Measurements from ENCODE around the gene DALRD3.

Gene DALRD3

DNA sequence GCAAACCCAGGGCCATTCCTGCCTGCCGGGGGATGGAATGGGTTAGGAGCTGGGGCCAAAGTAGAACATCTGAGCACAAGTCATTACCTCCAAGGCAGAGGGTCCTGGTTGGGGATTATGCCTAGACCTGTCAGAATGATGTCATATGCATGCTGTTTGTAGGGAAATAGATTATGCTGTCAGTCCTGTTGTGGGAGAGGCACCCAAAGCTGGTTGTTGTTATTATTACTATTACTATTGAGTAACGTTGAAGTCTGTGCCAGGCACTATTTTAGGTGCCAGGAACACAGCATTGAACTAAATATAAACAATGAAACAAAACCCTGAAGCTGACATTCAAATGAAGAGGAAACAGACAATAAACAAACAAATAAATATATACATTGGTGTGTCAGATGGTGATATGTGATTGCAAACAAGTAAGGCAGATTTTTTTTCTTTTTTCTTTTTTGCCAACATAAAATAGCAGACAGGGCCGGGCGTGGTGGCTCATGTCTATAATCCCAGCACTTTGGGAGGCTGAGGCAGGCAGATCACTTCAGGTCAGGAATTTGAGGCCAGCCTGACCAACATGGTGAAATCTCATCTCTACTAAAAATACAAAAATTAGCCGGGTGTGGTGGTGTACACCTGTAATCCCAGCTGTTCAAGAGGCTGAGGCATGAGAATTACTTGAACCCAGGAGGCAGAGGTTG, 26.4 kb downstream of the DALRD3 start:
- H3K27me3 Mint-ChIP-seq (ENCODE audit: low read depth) = no peaks in the 10 kb centered on the region
- peak overlapping the region; percentile 67 to 96 (median 92) for H3K4me3 Mint-ChIP-seq
- TF ChIP-seq, protein P1, sequence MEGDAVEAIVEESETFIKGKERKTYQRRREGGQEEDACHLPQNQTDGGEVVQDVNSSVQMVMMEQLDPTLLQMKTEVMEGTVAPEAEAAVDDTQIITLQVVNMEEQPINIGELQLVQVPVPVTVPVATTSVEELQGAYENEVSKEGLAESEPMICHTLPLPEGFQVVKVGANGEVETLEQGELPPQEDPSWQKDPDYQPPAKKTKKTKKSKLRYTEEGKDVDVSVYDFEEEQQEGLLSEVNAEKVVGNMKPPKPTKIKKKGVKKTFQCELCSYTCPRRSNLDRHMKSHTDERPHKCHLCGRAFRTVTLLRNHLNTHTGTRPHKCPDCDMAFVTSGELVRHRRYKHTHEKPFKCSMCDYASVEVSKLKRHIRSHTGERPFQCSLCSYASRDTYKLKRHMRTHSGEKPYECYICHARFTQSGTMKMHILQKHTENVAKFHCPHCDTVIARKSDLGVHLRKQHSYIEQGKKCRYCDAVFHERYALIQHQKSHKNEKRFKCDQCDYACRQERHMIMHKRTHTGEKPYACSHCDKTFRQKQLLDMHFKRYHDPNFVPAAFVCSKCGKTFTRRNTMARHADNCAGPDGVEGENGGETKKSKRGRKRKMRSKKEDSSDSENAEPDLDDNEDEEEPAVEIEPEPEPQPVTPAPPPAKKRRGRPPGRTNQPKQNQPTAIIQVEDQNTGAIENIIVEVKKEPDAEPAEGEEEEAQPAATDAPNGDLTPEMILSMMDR (IDR thresholded peaks at IDR 0.05; ENCODE audit: unreplicated experiment in 3 of 3) = no peak
- peaks cover 30% of the 10 kb centered on the region for H3K4me1 Mint-ChIP-seq
- peak overlapping the region in 2 of 3 experiments; percentile 70 to 85 for H3K27ac Mint-ChIP-seq
- H3K9me3 Mint-ChIP-seq = no peaks in the 10 kb centered on the region
- peaks cover 7% of the 10 kb centered on the region for H3K36me3 Mint-ChIP-seq (ENCODE audit: low read depth)

DNA sequence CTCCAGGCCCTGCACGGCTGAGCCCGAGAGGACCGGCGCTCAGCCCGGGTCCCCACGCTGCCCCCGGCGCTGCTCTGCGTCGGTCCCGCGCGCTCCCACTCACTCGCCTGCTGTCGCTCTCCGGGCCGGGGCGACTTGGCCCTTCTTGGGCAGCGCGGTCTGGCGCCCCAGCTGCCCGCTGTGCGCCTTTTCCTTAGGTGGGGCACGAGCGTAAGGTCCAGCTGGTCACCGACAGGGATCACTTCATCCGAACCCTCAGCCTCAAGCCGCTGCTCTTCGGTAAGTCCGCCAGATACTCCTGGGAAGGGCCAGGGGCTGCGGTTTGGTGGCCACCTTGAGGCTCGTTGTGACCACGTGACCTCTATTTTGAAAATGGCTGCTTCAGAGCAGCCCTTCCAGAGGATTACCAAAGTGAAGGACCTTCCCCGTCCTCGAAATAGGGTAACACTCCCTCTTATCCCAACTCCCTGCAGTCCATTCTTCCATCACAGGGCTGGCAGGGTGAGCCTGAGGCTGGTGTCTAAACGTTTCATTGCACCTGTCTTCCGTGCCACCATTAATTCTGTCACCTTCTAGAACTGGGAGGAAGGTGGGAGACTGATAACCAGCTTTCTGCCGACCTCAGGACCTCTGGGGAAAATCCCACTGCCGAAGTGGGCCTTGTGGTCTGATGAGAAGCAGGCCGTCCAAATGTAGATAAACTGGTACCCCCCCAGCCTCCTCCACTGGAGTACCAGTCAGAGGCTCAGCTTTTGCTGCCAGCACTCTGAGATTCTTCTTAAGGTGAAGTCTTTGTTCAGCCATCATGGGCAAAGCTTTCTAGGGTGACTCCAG, 27.5 kb downstream of the DALRD3 start:
- peak overlapping the region; percentile 87 to 96 (median 92) for H3K4me3 Mint-ChIP-seq
- TF ChIP-seq, protein P1 (IDR thresholded peaks at IDR 0.05; ENCODE audit: unreplicated experiment in 3 of 3) = no peak
- peaks cover 30% of the 10 kb centered on the region for H3K4me1 Mint-ChIP-seq
- H3K36me3 Mint-ChIP-seq (ENCODE audit: low read depth) = peaks cover 7% of the 10 kb centered on the region
- H3K27ac Mint-ChIP-seq = peak overlapping the region; percentile 85 to 94 (median 88)
- no peaks in the 10 kb centered on the region for H3K27me3 Mint-ChIP-seq (ENCODE audit: low read depth)
- no peaks in the 10 kb centered on the region for H3K9me3 Mint-ChIP-seq

DNA sequence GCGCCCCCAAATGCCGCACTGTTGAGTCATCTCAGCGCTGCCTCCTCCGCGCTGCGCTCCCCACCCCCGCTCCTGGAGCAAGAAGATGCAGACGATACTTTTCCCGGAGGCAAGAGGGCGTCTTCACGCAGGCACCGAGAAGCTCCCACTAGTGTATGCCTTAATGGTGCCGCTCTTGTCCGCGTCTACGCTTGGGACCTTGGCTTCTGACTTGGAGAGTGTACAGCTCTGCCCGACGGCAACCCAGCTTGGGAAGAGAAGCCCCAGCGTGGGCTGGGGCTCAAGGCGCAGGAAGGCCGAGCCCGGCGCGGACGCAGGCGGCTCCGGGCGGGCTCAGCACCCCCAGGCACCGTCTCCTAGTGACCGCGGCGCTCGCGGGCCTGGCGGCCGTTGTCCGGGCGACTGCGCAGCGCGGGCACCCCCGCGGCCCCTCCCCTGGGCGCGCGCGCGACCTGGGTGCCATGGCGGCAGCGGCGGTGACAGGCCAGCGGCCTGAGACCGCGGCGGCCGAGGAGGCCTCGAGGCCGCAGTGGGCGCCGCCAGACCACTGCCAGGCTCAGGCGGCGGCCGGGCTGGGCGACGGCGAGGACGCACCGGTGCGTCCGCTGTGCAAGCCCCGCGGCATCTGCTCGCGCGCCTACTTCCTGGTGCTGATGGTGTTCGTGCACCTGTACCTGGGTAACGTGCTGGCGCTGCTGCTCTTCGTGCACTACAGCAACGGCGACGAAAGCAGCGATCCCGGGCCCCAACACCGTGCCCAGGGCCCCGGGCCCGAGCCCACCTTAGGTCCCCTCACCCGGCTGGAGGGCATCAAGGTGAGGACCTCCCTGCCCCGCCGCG, 28.4 kb downstream of the DALRD3 start, which contains the start of gene P4HTM:
TSS of gene P4HTM (plus strand) at position 446 of the 840 bp plus-strand sequence. CDS start at position 462, 16 bp downstream.
- peaks cover 5% of the 10 kb centered on the region for H3K36me3 Mint-ChIP-seq (ENCODE audit: low read depth)
- TF ChIP-seq, protein P1 (IDR thresholded peaks at IDR 0.05; ENCODE audit: unreplicated experiment in 3 of 3) = peak; percentile 36 to 47 (median 39)
- H3K27ac Mint-ChIP-seq = peak within 1 kb of the TSS; percentile 94 to 98 (median 97)

DNA sequence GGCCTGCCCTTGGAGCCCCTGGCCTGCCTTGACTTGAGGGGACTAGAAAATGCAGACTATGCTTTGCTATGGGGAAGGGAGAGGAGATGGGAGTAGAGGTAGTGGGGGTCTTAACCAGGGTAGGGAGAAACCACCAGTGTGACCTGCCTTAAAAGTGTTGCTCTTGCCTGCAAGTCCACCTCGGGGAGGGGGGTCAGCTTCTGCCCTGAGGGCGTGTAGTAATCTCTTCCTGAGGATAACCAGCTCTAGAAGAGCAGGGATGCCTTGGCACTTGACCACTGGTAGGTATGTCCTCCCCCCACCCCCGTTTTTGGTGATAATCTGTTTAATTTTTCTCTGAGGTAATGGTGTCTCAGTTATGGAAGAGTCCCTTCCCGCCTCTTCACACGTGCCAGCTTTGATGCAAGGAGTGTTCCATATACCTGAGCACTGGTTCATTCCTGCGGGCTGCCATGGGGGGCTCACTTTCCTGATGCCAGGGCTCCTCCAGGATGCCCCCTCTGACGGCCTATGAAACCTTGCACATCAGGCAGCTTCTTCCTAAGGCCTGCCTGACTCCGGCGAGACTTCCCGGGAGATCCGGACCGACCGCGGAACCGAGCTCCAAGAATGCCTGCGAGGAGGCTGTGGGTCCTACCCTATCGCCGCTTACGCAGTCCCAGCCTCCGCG, 29.1 kb downstream of the DALRD3 start:
- Mint-ChIP-seq H3K27me3 (ENCODE audit: low read depth) (no peaks in the 10 kb centered on the region), H3K9me3 (no peaks in the 10 kb centered on the region), H3K27ac (peak overlapping the region; percentile 94 to 98 (median 97)), H3K4me3 (peak overlapping the region; percentile 87 to 98 (median 97)), H3K36me3 (ENCODE audit: low read depth) (peaks cover 3% of the 10 kb centered on the region), H3K4me1 (peaks cover 30% of the 10 kb centered on the region)
- TF ChIP-seq, protein P1 (IDR thresholded peaks at IDR 0.05; ENCODE audit: unreplicated experiment in 3 of 3) = no peak

More for the DNA sequence above, 28.4 kb downstream of the DALRD3 start, which contains the start of gene P4HTM:
- peak within 1 kb of the TSS; percentile 87 to 98 (median 97) for H3K4me3 Mint-ChIP-seq
- peaks cover 30% of the 10 kb centered on the region for H3K4me1 Mint-ChIP-seq
- no peaks in the 10 kb centered on the region for H3K27me3 Mint-ChIP-seq (ENCODE audit: low read depth)
- no peaks in the 10 kb centered on the region for H3K9me3 Mint-ChIP-seq

DNA sequence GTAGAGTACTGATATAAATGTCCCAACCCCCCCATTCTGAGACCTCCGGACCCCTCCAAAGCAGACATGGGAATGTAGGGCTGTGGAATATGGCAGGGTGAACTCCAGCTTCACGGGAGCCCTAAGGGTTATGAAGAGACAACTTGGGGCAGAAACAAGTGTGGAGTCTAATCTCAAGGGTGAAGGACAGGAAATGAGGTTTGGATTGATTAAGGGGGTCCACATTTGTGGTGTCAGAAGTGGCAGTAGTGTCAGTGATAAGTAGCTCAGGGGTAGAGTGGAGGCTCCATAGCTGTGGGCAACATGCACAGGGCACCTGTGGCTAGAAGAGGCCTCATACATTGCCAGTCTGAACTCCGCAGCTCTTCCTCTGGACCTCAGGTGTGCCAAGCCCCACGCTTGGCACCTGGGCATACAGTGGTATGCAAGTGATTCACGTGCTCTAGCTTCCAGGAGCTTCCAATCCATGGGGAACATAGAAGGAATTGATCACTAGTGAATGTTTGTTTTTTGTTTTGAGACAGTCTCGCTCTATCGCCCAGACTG, 32.5 kb downstream of the DALRD3 start:
- H3K4me1 Mint-ChIP-seq = peaks cover 18% of the 10 kb centered on the region
- TF ChIP-seq, protein P1 (IDR thresholded peaks at IDR 0.05; ENCODE audit: unreplicated experiment in 3 of 3) = no peak
- no peaks in the 10 kb centered on the region for H3K9me3 Mint-ChIP-seq
- no peak overlapping the region for H3K27ac Mint-ChIP-seq
- H3K36me3 Mint-ChIP-seq (ENCODE audit: low read depth) = peaks cover 26% of the 10 kb centered on the region
- H3K4me3 Mint-ChIP-seq = peak overlapping the region in 1 of 3 experiments; percentile 9
- H3K27me3 Mint-ChIP-seq (ENCODE audit: low read depth) = no peaks in the 10 kb centered on the region

Data from nephron (organoid).